GM12878 (cell line): ENCODE measurements around the gene ZNF234. TPM values are rescaled to one million over a fixed set of nuclear protein-coding genes. Genes with fewer than 3 reads are reported as not detected.

ENCODE experiments used
- BHLHE40 ChIP-seq, 2 experiments: fragments of 450-650 bp in 1 of 2; IDR thresholded peaks; 2 replicates each; pipeline ENCODE4 v1.6.1; 2011 to 2017; ENCODE audit warnings: low read depth in 2 of 2, borderline replicate concordance in 1 of 2, improper control_type of control experiment in 1 of 2, low read length in 1 of 2, mild to moderate bottlenecking in 1 of 2
- DPF2 ChIP-seq: fragments of 450-650 bp; IDR thresholded peaks from 2 replicates; pipeline ENCODE4 v1.6.1; 2017; ENCODE audit warnings: mild to moderate bottlenecking
- HSF1 ChIP-seq: fragments of 150-350 bp; IDR thresholded peaks from 2 replicates; pipeline ENCODE4 v1.6.1; 2014; ENCODE audit warnings: mild to moderate bottlenecking, low read depth, low read length
- IRF3 ChIP-seq: fragments of 450-650 bp; IDR thresholded peaks from 2 replicates; pipeline ENCODE4 v1.6.1; 2014; ENCODE audit warnings: mild to moderate bottlenecking
- IRF4 ChIP-seq: IDR thresholded peaks from 2 replicates; pipeline ENCODE4 v1.6.1; 2011; ENCODE audit warnings: low read depth, low read length
- NKRF ChIP-seq: fragments of 450-650 bp; conservative IDR thresholded peaks from 2 replicates; pipeline ENCODE4 v1.6.1; 2017; ENCODE audit warnings: mild to moderate bottlenecking, moderate library complexity
- SIX5 ChIP-seq: IDR thresholded peaks from 2 replicates; pipeline ENCODE4 v1.6.1; 2011; ENCODE audit warnings: mild to moderate bottlenecking, low read depth, low read length, moderate library complexity; ENCODE audit not compliant: severe bottlenecking
- ZNF384 ChIP-seq: IDR thresholded peaks from 2 replicates; pipeline ENCODE4 v1.6.1; 2012; ENCODE audit warnings: low read depth, mild to moderate bottlenecking, low read length, improper control_type of control experiment, borderline replicate concordance
- polyA plus RNA-seq, 11 experiments: library from polyadenylated mRNA; depleted of rRNA in 4 of 11; unstranded in 6 of 11; stranded (reverse) in 5 of 11; fragments of >200 nt; fragmentation: Nextera tagmentation in 4 of 11; fragmentation: Illumina TruSeq in 1 of 11; extraction: Ambion mirVana in 4 of 11; extraction: Trizol in 1 of 11; gene quantifications; 1 replicate in 1 of 11; 2 replicates in 10 of 11; pipeline versions ENCODE4 v1.2.1 to v1.2.3, GENCODE V29; 2011 to 2016; ENCODE audit warnings: inconsistent platforms in 2 of 11, missing spikeins in 2 of 11, low read depth in 1 of 11
- total RNA-seq, 4 experiments: library from RNA; depleted of rRNA in 3 of 4; stranded (reverse); fragments of >200 nt in 3 of 4; fragmentation: Illumina TruSeq in 1 of 4; extraction: Trizol in 1 of 4; gene quantifications; 2 replicates each; pipeline versions ENCODE4 v1.2.1 to v1.2.3, GENCODE V29; 2013 to 2021
- TF ChIP-seq, protein P1 (sequence below): fragments of 450-650 bp; IDR thresholded peaks from 2 replicates; pipeline ENCODE4 v1.6.1; 2016; ENCODE audit warnings: mild to moderate bottlenecking
- TF ChIP-seq, protein P2 (sequence below): fragments of 450-650 bp; IDR thresholded peaks from 2 replicates; pipeline ENCODE4 v1.6.1; 2017; ENCODE audit warnings: mild to moderate bottlenecking
- TF ChIP-seq, protein P3 (sequence below): fragments of 450-650 bp; IDR thresholded peaks from 2 replicates; pipeline ENCODE4 v1.6.1; 2017; ENCODE audit warnings: mild to moderate bottlenecking, moderate library complexity
- TF ChIP-seq, protein P4 (sequence below): fragments of 150-350 bp; IDR thresholded peaks from 2 replicates; pipeline ENCODE4 v1.6.1; 2016; ENCODE audit warnings: low read depth, low read length

ZNF234 gene
- total and polyA plus RNA-seq, 10 of the 15 experiments (the other 5 are each of a cell fraction or from before 2014, with no cell fraction given): 2.7 to 10.5 (median 5.2) TPM

DNA sequence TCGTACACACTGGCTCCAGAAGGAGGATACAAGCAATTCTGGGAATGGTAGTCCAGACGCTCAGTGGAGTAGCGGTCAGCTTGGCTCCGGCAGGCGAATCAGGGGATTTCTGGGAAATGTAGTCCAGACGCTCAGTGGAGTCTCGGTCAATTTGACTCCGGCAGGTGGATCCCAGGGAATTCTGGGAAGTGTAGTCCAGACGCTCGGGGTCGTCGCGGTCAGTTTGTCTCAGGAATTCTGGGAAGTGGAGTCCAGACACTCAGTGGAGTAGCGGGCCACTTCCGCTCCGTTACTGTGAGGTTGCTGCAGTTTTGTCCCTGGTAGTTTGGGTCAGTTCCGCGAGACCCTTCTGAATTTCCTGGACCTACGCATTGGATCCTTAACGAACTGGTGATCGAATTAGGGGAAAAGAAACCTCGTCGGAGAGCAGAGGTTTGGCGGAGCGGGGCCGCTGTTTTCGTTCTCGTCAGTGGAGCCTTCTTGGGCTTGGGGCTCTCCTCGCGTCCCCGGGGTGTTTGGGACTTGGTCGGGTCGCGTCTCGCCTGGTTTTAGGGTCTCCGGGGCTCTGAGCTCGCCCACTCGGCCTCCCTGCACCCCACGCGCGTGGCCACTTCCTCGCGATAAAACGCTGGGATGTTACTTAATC is 28.1 kb upstream of the ZNF234 start, which contains the start of gene ZNF225 (continued):
- TF ChIP-seq, protein P1, sequence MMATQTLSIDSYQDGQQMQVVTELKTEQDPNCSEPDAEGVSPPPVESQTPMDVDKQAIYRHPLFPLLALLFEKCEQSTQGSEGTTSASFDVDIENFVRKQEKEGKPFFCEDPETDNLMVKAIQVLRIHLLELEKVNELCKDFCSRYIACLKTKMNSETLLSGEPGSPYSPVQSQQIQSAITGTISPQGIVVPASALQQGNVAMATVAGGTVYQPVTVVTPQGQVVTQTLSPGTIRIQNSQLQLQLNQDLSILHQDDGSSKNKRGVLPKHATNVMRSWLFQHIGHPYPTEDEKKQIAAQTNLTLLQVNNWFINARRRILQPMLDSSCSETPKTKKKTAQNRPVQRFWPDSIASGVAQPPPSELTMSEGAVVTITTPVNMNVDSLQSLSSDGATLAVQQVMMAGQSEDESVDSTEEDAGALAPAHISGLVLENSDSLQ: peak; percentile 9; the same call in 1 of the 2 replicates
- TF ChIP-seq SIX5 (peak; percentile 97), DPF2 (no peak), IRF3 (0 out of 2 replicates have a peak, but pooled peaks have one; percentile 17), HSF1 (no peak), BHLHE40 (IDR thresholded peaks at IDR 0.05; ENCODE audit: borderline replicate concordance in 1 of 2, low read depth in 2 of 2, low read length in 1 of 2) (0 out of 4 replicates have a peak, but pooled peaks of 1 of the 2 experiments have one; percentile 23), ZNF384 (no peak), NKRF (peak; percentile 69; the same call in 1 of the 2 replicates), IRF4 (no peak)
- TF ChIP-seq, protein P2, sequence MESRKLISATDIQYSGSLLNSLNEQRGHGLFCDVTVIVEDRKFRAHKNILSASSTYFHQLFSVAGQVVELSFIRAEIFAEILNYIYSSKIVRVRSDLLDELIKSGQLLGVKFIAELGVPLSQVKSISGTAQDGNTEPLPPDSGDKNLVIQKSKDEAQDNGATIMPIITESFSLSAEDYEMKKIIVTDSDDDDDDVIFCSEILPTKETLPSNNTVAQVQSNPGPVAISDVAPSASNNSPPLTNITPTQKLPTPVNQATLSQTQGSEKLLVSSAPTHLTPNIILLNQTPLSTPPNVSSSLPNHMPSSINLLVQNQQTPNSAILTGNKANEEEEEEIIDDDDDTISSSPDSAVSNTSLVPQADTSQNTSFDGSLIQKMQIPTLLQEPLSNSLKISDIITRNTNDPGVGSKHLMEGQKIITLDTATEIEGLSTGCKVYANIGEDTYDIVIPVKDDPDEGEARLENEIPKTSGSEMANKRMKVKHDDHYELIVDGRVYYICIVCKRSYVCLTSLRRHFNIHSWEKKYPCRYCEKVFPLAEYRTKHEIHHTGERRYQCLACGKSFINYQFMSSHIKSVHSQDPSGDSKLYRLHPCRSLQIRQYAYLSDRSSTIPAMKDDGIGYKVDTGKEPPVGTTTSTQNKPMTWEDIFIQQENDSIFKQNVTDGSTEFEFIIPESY: no peak
- TF ChIP-seq, protein P3, sequence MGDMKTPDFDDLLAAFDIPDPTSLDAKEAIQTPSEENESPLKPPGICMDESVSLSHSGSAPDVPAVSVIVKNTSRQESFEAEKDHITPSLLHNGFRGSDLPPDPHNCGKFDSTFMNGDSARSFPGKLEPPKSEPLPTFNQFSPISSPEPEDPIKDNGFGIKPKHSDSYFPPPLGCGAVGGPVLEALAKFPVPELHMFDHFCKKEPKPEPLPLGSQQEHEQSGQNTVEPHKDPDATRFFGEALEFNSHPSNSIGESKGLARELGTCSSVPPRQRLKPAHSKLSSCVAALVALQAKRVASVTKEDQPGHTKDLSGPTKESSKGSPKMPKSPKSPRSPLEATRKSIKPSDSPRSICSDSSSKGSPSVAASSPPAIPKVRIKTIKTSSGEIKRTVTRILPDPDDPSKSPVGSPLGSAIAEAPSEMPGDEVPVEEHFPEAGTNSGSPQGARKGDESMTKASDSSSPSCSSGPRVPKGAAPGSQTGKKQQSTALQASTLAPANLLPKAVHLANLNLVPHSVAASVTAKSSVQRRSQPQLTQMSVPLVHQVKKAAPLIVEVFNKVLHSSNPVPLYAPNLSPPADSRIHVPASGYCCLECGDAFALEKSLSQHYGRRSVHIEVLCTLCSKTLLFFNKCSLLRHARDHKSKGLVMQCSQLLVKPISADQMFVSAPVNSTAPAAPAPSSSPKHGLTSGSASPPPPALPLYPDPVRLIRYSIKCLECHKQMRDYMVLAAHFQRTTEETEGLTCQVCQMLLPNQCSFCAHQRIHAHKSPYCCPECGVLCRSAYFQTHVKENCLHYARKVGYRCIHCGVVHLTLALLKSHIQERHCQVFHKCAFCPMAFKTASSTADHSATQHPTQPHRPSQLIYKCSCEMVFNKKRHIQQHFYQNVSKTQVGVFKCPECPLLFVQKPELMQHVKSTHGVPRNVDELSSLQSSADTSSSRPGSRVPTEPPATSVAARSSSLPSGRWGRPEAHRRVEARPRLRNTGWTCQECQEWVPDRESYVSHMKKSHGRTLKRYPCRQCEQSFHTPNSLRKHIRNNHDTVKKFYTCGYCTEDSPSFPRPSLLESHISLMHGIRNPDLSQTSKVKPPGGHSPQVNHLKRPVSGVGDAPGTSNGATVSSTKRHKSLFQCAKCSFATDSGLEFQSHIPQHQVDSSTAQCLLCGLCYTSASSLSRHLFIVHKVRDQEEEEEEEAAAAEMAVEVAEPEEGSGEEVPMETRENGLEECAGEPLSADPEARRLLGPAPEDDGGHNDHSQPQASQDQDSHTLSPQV: no peak
- TF ChIP-seq, protein P4, sequence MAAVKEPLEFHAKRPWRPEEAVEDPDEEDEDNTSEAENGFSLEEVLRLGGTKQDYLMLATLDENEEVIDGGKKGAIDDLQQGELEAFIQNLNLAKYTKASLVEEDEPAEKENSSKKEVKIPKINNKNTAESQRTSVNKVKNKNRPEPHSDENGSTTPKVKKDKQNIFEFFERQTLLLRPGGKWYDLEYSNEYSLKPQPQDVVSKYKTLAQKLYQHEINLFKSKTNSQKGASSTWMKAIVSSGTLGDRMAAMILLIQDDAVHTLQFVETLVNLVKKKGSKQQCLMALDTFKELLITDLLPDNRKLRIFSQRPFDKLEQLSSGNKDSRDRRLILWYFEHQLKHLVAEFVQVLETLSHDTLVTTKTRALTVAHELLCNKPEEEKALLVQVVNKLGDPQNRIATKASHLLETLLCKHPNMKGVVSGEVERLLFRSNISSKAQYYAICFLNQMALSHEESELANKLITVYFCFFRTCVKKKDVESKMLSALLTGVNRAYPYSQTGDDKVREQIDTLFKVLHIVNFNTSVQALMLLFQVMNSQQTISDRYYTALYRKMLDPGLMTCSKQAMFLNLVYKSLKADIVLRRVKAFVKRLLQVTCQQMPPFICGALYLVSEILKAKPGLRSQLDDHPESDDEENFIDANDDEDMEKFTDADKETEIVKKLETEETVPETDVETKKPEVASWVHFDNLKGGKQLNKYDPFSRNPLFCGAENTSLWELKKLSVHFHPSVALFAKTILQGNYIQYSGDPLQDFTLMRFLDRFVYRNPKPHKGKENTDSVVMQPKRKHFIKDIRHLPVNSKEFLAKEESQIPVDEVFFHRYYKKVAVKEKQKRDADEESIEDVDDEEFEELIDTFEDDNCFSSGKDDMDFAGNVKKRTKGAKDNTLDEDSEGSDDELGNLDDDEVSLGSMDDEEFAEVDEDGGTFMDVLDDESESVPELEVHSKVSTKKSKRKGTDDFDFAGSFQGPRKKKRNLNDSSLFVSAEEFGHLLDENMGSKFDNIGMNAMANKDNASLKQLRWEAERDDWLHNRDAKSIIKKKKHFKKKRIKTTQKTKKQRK: no peak
